Activated effector memory CD4-positive, alpha-beta T cell treated with anti-CD3 and anti-CD28 coated beads, Interleukin-2, amount 50 U/mL, for 16 hours (primary cell): ENCODE data around the gene LIG1.

Source experiments
- DNase-seq: peaks from one replicate; pipeline ENCODE4 v3.0.0-alpha.2; 2020

Gene LIG1

GRCh38 chr19:48069435-48069834, 100.7 kb downstream of the LIG1 start:
- DNase-seq = no peak
